ENCODE measurements around the gene CMTM8.
"Not testable (repeated sequence)": the region's sequence is repeated elsewhere in the genome, so short reads cannot be mapped to it uniquely, and the experiment has no call there.

The CMTM8 gene, protein sequence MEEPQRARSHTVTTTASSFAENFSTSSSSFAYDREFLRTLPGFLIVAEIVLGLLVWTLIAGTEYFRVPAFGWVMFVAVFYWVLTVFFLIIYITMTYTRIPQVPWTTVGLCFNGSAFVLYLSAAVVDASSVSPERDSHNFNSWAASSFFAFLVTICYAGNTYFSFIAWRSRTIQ

DNA sequence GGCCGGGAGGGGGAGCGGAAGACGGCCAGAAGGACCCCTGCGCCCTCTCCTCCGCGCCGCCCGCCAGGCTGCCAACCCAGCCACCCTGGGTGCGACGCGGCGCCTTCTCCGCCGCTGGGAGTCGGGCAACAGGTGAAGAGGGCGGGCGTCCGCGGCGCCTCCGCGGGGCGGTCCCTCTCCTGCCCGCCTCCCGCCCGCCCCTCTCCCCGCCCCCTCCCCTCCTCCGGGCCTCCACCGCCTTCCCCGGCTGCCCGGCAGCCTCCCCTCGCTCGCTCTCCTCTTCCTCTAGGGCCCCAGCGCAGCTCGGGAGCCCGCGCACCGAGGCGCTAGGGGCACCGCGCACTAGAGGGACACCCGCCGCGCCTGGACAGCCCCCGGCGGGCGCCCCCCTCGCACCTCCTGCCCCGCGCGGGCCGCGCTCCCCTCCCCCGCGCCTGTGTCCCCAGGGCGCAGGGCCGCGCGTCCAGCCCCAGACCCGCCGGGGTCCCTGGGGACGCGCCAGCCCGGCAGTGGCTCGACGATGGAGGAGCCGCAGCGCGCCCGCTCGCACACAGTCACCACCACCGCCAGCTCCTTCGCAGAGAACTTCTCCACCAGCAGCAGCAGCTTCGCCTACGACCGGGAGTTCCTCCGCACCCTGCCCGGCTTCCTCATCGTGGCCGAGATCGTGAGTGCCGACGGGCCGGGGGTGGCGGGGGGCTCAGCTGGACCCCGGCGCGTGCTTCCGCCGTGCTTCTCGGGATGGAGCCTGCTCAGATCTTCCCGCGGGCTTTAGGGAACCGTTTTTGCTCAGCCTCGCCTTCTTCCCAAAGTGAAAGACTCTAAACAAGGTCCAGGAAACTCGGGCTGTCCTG is at the start of gene CMTM8:
Gene CMTM8 (plus strand): TSS at position 228 of the 854 bp plus-strand sequence. CDS start 293 bp downstream, at position 521.
- DNase-seq, result peak; percentile 66 to 75

DNA sequence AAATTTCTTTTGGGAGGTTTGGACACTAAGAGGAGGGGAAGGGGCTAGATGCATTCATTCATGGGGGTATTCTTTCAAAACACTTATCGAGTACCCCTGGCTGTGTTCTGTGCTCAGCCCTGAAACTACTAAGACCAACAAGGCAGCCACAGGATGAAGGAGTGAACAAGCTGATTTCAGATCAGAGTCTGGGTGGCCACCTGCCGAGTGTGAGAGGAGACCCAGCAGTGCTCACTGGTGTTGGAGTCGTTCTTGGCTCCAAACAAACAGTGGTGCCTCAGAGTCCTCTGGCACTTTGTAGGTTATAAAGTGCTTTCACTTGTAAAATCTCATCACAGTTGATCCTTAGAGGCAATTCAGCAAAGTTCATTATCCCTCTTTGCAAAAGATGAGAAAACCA is 48.8 kb upstream of the CMTM8 start:
- no peak for DNase-seq

- DNase-seq, result not testable (repeated sequence)
Measured at GRCh38 chr3:32190556-32190955, 47.9 kb upstream of the CMTM8 start.

DNA sequence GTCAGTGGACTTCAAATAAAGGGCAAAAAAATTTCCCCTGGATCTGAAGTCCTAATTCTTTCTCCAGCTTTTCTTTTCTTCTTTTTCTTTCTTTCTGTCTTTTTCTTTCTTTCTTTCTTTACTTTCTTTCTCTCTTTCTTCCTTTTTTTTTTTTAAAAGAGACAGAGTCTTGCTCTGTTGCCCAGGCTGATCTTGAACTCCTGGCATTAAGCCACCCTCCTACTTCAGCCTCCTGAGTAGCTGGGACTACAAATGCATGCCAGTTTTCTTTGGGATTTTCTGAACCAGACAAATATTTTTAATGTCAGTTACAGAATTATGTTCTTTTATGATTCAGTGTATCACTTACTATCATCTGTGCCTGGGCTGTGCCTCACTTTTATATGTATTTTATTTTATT is 45.4 kb upstream of the CMTM8 start:
- DNase-seq, result no peak

DNA sequence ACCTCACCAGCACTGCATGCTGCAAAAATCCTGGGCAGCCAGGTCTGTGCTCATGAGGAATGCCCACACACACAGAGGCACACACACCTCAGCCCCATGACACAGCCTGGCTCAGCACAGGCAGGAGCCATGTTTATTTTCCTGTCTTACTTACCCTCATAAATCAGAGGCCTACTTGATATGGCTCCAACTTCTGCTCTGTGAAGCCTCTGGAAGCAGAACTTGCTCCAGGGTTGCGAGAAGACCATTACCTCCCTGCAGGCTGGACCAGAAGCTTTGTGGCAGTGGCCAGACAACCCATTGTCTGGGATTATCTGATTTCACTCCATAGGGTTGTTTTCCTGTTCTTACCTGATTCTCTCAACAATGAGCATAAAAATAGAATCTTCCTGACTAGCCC is 43.8 kb upstream of the CMTM8 start:
- no peak for DNase-seq

- no peak for DNase-seq
Measured at GRCh38 chr3:32195995-32196540, 42.4 kb upstream of the CMTM8 start.

- no peak for DNase-seq
Measured at GRCh38 chr3:32197991-32198390, 40.5 kb upstream of the CMTM8 start.

DNA sequence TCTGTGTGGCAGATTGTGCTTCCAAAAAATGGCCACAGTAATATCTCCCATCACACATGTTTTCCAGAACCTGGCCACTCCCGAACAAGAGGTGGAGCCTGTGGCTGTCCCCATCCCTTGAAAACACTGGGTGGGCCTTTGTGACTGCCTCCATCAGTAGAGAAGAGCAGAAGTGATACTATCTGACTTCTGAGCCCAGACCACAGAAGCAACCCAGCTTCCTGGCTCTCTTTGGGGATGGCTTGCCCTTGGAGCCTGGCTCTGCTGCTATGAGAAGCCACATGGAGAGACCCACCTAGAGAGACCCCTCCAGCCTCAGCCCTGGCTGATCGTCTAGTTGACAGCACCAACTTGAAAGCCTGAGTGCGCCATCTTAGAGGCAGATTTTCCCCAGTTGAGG is 39.8 kb upstream of the CMTM8 start:
- no peak for DNase-seq

GRCh38 chr3:32200490-32200889 is 38.0 kb upstream of the CMTM8 start:
- no peak for DNase-seq

- DNase-seq, result no peak
Measured at GRCh38 chr3:32200992-32201758, 37.3 kb upstream of the CMTM8 start.

DNA sequence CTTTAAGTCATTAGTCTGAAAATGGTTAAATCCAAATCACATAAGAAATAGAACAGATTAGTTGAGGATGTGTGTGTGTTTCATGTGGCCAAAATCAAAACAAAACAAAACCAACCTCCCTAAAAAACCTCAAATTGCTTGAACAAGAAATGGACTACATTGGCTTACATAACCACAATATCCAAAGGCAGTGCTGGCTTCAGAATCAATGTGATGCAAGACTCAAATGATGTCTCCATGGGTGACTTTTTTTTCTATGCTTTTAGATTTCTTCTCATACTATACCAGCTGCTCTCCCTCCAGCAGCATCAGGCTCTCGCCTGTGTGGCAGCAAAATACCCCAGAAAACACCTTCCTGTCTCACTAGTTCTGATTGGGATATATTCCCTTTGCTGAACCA is 36.0 kb upstream of the CMTM8 start:
- DNase-seq, result no peak

- DNase-seq, result no peak
Measured at GRCh38 chr3:32203854-32204253, 34.6 kb upstream of the CMTM8 start.

DNA sequence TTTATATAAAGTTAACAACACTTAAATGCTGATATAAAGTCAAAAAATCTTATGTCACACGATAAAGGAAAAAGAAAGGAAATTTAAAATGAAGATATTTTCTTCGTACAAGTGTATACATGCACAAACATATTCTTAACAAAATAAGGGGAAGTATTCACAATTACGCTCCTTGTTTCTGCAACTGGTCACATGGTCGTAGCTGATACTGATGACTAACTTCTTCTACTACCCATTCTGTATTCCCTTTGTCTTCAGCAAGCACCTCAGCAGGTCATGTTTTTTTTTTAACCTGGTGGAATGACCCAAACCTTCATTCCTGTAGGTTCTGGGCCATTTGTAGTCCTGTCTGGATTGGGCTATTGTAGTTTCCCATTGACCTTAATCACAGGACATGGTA is 30.0 kb upstream of the CMTM8 start:
- DNase-seq, result no peak

DNA sequence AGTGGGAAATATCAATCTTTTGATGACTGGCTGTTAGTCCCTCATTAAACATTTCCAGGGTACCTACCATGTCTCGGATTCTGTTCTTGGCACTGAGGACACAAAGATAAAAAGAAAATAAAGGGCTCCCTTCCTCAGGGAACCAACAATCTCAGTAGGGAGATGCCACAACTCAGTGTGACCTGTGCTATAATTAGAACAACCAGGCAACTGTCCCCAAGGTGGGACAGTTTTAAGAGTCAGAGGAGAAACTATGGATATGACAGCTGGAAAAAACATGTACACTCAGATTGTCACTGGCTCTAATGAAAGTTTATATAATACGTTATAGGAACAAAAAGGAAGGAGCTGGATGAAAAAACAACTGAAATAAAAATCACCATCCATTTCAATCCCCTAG is 23.3 kb upstream of the CMTM8 start:
- no peak for DNase-seq

- no peak for DNase-seq
Measured at GRCh38 chr3:32216172-32216783, 22.2 kb upstream of the CMTM8 start.

DNA sequence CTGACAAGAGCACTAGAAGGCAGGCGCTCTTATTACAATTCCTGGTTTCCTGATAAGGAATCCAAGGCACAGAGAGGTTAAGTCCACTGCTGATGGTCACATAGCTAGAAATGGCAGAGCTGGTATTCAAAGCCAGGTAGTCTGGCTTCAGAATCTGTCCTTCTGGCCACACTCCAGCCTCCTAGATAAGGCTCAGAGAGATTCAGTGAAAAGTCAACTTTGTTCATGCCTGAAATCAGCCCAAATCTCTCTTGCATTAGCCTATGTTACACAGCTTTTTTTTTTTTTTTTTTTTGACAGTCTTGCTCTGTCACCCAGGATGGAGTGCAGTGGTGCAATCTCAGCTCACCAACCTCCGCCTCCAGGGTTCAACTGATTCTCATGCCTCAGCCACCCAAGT is 21.1 kb upstream of the CMTM8 start:
- no peak for DNase-seq

- no peak for DNase-seq
Measured at GRCh38 chr3:32219537-32219936, 18.9 kb upstream of the CMTM8 start.

- DNase-seq, result no peak
Measured at GRCh38 chr3:32220006-32220405, 18.5 kb upstream of the CMTM8 start.

DNA sequence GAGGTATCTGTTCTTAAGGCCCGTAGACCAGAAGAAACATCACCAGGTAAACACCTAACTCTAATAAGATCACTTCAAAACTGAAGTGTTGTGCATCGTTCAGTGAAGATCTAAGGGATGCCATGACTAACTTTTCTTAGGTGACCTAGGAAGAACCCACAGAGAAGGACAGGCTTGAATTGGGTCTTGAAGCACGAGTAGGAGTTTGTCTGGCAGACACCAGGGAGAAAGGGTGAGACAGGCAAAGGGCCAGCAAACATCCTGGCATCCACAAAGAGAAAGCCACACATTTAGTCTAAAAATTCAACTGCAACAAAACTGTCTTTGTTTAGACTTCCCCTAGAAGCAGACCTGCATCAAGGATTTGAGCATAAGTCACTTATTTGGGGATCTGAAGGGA is 15.5 kb upstream of the CMTM8 start:
- DNase-seq, result no peak

GRCh38 chr3:32224016-32224516 is 14.4 kb upstream of the CMTM8 start:
- DNase-seq, result no peak

DNA sequence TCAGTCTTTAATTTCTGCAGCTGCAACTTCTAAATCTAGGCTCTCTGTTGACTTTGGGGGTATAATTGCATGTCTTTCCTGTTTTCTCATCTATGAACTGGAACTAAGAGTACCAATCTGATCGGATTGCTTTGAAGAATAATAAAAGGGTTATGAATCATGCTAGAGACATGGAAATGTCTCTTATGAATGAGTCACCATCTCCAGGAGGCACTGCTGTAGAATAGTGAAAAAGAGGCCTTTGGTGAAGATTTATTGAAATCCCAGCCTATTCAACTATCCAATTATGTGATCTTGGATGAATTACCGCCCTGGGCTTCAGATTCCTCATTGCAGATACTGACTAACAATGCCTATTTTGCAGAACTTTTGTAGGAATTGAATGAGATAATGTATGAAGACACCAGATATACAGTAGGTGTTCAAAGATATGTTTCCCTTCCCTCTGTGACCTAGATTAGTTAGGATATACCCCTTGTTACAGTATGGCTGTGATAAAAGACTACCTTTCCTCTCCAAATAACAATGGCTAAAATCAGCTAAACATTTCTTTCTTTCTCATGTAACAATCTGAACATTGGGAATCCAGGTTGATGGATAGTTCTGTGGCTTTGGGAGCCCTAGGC is 11.5 kb upstream of the CMTM8 start:
- DNase-seq, result no peak

GRCh38 chr3:32228743-32229142 is 9.7 kb upstream of the CMTM8 start:
- not testable (repeated sequence) for DNase-seq

Data from stimulated activated CD4-positive, alpha-beta T cell treated with anti-CD3 and anti-CD28 coated beads, Interleukin-2, amount 100 ng/mL, for 24 hours (primary cell).